HG03342 (cell line): ENCODE results near the gene FOXP1.

Experiments
- ATAC-seq: cut with Tn5 transposase; IDR thresholded peaks from one replicate; pipeline ENCODE4 v1.9.1; 2021; ENCODE audit warnings: mild to moderate bottlenecking, moderate library complexity; ENCODE audit not compliant: unreplicated experiment

Gene FOXP1

DNA sequence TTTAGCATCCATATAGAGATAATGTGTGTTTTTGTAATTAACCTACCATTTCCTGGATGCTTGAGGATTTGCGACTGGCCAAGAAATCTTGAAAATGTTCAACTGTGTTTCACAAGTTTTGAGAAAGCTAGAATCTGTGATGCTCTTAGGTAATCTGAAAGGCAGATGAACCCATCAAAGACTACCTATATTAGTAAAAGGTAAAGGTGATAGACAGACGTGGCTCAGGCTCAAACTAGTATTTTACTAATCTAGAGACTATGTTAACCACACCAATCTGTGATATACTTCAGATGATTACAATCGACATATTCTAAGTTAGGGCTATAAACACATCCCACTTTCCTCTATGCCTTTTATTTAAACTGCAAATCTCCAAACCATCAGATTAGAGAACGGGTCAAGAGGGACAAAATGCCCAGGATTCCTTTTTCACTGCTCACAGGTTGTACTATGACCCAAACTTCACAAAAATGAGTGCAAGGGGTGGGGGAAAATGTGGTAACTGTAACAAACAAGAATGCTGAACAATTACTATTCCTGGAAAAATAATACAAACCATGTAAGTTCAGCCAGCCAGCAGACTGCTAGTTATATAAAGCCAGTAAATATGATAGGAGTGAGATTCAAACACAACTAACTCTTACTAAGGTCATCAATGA is 295.1 kb downstream of the FOXP1 start:
- ATAC-seq: no peak

- ATAC-seq: no peak
Measured at GRCh38 chr3:71285086-71285485, 298.4 kb downstream of the FOXP1 start.

DNA sequence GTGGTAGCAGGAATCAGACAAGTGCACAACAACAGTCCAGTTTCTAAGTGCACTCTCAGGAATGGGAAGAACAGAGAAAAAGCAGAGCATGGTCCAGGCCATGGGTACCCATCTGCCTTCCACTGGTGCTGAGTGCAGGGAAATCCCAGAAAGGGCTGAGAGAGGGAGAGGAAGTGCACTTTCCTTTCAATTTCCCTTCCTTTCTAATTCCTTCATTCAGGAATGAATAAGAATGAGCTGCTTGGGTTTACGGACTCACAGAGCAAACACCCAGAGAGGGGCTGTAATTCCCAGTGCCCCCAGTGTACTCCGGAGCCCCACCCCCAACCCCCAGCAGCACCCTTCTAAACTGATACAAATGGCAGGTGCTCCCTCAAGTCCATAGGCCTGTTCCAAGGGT is 300.6 kb downstream of the FOXP1 start:
- no peak for ATAC-seq

- ATAC-seq: no peak
Measured at GRCh38 chr3:71281280-71281679, 302.2 kb downstream of the FOXP1 start.

- ATAC-seq: no peak
Measured at GRCh38 chr3:71277341-71277740, 306.2 kb downstream of the FOXP1 start.

DNA sequence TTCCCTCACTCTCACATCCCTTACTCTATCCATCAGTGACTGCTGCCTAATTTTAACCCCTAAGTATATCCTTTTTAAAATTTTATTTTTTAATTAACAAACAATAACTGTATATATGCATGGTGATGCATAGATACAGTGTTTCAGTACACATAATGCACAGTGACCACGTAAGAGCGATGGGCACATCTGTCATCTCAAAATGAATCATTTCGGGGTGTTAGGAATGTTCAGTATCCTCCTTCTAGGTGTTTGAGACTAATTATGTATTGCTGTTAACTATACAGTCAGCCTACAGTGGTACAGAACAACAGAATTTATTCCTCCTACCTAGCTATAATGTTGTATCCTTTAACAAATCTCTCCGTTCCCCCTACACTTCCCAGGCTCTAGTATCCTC is 307.0 kb downstream of the FOXP1 start:
- no peak for ATAC-seq

GRCh38 chr3:71273453-71273852 is 310.1 kb downstream of the FOXP1 start:
- ATAC-seq: no peak

DNA sequence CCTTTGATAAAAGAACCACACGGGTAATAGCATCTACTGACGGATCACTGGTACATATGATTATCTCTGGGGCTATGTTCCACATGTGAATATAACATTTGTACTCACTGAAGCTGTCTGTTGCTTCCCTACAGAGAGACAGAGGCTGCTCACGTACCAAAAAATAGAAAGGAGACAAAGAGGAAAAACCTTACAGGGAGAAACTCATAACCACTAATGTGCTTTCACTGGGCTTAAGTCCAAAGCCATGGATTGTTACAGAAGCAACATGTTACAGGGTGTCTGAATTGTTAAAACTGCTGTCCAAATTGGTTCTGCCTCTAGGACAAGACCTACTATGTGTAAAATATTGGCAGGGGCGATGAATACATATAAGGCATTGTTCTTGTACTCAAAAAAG is 311.9 kb downstream of the FOXP1 start:
- ATAC-seq: no peak

DNA sequence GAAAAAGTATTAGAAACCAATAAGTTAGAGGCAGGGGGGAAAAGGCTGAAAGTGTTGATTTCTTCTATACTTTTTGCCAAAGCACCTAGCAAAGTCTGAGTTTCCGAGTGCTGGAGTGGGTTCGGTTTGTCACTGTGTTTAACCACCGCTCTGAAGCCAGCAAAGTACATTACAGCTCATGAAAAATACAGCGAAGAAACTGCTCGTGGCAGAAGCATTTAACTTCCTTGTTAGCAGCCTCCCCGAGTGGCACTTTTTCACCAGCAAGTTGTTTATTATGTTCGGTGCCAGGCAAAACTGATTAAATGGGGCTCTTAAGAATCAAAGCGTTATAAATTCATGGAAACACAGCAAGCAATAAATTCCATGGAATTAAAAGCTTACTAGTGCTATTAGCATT is 313.6 kb downstream of the FOXP1 start:
- no peak for ATAC-seq

GRCh38 chr3:71268462-71268999 is 315.0 kb downstream of the FOXP1 start:
- no peak for ATAC-seq

DNA sequence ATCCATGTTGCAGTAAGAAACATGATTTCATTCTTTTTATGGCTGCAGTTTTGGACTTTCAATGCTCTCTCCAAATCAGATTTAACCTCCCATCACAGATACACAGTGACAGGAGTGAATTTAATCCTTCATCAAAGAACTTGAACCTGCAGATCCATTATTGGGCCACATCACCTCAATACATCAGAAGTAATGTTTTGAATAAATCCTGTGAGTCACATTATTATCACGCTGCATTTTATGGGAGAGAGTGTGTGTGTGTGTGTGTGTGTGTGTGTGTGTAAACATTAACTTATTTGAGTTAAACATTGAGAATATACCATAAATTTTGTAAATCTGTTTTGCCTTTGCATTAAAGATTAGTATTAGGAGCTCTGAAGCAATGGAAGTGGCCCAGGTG is 316.7 kb downstream of the FOXP1 start:
- no peak for ATAC-seq

DNA sequence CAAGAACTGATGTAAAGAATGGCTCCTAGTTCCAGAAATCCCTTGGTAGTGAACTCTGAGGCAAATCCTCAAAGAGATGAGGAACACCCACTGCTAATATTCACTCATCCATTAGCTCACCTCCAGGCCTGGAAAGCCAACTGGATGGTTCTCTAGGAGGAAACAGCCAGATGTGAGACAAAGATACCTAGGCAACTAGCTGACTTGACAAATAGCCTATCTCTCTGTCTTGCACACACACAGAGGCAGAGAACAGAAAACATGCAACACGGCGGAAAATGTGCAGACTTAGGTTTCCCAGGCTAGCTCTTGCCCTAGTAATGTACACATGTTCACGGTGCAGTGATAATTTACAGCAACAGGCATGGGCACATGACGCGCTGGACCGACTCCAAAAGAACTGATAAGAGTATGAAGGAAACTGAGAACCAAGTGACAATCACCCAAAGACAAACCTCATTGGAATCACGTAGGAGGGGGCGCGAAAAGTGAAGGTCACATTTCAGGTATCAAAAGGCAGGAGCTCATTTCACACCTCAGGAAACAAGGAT is 318.1 kb downstream of the FOXP1 start:
- no peak for ATAC-seq

DNA sequence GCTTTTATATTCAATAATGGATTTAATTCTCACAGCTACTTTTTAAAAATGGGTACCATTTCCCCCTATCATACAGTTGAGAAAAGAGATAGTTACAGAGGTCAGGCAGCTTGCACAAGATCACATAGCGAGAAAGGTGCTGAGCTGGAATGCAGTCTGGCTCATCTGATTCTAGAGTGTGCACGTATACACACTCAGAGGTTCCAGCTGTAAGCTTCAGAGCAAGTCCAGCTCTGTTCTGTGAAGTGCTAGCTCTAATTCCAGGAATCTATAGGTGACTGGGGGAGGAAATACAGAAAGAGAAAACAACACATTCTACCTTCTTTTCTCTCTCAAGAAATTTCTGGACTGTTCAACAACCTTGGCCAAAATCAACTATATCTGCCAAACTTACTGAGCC is 318.7 kb downstream of the FOXP1 start:
- no peak for ATAC-seq

GRCh38 chr3:71262364-71263265 is 320.9 kb downstream of the FOXP1 start:
- ATAC-seq: no peak

GRCh38 chr3:71260782-71261181 is 322.7 kb downstream of the FOXP1 start:
- ATAC-seq: no peak

- no peak for ATAC-seq
Measured at GRCh38 chr3:71258526-71258925, 325.0 kb downstream of the FOXP1 start.

- no peak for ATAC-seq
Measured at GRCh38 chr3:71258116-71258515, 325.4 kb downstream of the FOXP1 start.

- ATAC-seq: no peak
Measured at GRCh38 chr3:71255498-71255897, 328.0 kb downstream of the FOXP1 start.

- no peak for ATAC-seq
Measured at GRCh38 chr3:71254281-71255057, 329.1 kb downstream of the FOXP1 start.

DNA sequence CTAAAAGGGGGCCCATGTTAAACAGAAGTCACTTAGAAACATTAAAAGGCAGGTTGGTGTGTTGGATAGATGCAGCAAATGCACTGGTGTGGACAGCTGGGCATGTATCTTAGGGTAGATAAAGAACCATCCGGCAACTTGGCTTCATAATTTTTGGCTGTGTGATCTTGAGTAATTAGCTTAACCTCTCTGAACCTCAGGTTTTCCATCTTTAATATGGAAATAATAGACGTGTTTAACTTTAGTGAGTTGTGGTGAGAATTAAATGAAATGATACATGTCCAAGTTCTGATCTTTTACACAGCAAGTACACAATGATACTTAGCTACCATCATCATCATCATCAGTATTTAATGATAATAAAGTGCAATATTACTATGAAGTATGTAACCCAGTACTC is 330.4 kb downstream of the FOXP1 start:
- no peak for ATAC-seq

DNA sequence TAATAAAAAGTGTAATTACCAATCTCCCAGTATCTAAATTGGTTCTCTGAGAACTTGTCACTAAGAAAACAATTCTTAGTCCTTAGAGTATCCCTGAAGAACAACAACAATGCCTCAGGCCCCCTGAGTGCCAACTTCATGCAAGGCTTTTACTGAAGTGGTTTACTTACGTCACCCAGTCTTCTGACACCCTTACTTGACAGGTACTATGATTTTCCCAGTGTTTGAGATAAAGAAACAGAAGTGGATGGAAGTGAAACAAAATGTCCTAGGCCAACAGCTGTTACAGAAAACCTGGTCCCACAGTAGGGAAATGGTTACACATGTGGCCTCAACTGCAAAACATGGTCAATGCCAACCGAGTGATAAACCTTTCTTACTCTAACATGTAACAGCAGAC is 331.1 kb downstream of the FOXP1 start:
- ATAC-seq: no peak
